ENCODE data around the gene KRT36.

KRT36 gene

DNA sequence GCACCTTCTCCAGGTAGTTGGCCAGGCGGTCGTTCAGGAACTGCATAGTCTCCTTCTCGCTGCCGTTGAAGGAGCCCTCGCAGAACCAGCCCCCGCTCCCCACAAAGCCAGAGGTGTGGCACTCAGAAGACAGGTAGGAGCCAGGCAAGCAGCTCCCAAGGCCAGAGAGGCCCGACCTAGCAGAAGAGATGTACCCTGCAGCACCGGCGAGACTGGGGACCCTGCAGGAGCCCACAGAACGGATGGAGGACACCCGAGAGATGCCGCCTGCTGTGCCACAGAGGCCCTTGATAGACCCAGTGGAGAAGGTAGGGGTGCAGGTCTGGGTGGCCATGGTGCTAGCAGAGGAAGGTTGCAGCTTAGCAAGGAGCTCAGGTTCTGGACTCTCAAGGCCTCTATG is at the start of gene KRT36:
Gene KRT36, minus strand, starts transcription at position 380 of the 400 bp plus-strand sequence. Its CDS starts 46 bp downstream, at position 334.
- no peak for DNase-seq

DNA sequence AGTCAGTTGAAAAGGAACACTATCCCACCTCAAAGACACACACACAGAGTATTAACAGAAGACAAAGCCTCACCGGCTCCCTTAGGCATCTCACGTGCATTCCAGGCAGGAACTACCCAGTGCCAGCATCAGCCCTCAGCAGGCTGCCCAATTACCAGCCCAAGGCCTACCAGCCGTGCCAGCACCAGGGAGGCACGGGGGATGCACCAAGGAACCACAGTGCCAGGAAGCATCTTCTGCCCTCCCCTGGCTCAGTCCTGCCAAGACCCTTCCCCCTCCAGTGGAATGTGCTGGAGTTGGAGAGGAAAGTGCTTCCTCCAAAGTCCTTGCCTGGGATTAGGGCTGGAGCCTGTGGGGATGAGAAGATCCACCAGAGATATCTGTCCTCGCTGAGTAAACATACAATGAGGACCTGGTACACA is 49.4 kb upstream of the KRT36 start:
- no peak for DNase-seq

DNA sequence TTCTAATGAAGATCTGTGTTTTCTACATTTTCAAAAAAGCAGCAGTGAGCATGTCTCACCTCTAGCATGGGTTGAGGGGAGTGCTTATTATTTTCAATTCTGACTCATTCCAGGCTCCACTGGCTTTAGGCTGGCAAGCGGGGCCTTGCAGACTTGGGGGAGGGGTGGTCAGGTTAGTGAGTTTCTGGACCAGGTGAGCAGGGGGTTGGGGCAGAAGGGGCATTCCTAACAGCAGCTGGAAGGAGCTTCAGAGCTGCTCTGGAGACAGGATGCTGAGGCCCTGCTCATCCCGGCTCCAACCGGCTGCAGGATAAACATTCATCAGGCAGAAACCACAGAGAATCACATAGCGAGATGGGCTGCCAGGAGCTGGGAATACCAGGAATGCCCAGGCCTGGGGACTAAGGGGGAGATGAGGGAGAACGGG is 48.9 kb upstream of the KRT36 start:
- peak; percentile 70 for DNase-seq

DNA sequence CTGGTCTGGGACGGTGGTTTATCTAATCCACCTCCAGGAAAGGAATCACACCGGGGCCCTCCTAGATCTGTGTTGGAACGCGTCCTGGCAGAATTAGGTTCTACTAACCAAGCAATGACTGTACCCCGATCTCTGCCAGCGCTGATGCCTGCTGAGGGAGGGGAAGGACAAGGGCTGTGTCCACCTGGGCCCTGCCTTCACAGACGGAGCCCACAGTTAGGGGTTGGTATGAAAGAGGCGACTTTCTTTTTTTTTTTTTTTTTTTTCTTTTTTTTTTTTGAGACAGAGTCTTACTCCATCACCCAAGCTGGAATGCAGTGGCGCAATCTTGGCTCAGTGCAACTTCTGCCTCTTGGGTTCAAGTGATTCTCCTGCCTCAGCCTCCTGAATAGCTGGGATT is 48.3 kb upstream of the KRT36 start:
- DNase-seq: peak; percentile 41

DNA sequence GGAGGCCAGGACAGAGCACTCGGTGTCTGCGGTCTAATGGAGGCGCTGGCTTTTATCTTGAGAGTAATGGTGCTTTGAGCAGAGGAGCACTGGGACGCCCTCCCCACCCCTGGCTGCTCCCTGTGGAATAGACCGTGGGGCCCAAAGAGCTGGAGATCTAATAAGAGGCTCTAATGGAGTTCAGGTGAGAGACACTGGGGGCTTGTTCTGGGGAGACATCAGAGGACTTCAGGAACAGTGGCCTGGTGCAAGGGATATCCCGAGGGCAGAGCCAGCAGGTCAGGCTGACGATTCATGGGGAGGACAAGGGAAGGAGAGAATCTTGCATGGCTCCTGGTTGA is 47.9 kb upstream of the KRT36 start:
- no peak for DNase-seq

DNA sequence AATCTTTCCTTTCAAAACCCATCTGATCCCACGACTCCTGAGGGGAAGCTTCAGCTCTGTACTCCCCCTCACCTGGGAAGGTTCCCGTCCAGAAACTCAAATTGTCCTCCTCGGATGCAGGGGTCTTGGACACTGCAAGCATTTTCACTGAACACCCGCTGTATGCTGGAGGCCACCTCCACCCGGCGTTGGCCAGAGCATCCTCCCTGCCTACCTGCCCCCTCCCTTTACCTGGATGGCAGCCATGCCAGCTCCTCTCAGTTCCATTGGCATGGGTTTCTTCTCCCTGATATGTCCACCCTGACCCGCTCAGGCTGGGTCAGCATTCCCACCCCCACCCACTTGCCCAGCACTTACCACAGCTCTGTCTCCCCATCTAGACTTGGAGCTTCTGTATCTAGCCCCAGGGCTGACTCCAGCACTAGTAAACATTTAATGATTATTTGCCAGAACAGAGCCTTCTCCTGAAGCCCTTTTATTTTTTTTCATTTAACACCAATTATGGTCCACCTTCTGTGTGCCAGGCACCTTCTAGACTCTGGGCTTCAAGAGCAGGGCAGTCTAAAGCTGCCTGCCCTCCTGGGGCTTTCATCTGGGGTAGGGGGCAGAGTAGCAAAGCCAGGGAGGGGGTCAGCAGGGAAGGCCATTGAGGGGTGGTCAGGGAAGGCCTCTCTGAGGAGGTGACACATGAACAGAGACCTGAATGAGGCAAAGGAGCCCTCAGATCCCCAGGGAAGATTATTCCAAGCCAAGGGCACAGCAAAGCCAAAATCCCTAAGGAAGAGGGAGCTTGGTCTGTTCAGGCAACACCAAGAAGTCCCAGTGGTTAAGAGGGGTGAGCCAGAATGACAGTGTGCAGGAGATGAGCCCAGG is 47.3 kb upstream of the KRT36 start:
- no peak for DNase-seq

DNA sequence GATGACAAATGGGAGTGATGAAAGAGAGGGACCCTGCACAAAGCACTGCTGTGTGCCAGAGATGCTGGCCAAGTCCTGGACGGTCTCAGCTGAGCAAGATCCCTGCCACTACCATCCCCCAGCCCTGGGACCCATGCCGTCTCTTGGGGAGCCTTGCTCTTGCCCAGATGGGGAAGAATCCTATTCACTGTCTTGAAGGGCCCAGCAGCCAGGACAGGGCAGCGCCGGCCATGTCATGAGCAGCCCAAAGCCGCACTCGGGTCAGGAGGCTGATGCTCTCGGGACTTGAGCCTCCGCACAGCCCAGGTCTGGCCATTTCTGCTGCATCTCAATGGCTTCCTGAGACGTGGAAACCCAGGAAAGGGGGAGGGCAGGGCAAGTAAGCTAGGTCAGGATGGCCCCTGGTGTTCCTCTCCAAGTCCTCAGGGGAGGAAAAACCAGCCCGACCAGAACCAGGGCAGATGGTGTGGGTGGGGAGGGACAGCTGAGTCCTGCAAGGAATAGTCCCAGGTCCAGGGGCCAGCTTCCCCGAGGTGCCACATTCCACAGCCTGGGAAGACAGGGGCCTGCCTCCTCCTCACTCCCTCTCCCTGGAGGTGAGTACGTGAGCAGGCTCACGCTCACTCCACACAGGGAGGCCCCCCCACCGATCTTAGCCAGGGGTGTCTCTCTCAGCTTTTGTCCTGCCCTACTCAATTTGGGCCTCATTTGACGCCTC is 46.2 kb upstream of the KRT36 start:
- no peak for DNase-seq

DNA sequence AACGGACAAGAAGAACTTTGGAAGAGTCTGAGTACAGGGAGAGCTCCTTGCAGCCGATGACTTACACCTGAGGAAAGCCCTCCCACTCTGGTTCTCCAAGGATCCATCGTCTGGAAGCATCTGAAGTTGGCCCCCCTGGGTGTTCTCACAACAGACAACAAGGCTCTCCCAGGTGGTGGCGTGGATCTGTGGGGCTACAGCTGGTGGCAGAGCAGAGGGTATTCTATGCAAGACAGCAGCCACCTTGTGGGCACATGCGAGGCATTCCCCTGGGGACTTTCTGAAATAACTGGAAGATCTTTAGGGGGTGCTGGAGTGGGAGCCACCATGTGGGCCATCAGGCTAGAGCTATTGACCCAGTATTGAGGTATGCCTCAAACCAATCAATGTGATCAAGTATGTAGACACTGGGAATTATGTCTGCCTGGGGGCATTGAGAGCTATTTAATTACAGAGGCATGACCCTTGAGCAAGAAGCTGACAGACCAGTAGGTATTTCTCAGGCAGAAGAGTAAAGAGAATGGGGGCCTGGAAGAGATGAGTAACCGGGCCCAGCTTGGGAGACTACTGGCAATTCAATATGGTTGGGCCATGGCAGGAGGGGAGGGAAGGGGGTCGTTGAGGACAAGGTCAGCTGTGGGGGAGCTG is 45.3 kb upstream of the KRT36 start:
- DNase-seq: no peak

DNA sequence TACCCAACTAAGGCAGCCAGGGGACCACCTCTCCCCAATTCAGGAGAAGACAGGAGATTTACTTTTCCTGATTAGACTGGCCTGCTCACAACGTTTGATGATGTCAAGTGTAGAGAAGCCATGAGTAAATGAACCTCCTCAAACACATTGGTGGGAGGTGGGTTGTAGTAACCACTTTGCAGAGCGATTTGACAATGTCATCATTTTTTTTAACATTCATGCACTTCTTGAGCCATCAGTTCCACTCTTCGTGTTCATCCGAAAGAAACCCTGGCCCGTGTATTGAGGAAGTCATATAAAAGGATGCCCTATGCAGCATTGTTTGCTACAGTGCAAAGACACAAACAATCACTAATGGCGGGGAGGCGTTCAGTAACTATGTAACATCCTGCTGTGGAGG is 43.9 kb upstream of the KRT36 start:
- DNase-seq: no peak

DNA sequence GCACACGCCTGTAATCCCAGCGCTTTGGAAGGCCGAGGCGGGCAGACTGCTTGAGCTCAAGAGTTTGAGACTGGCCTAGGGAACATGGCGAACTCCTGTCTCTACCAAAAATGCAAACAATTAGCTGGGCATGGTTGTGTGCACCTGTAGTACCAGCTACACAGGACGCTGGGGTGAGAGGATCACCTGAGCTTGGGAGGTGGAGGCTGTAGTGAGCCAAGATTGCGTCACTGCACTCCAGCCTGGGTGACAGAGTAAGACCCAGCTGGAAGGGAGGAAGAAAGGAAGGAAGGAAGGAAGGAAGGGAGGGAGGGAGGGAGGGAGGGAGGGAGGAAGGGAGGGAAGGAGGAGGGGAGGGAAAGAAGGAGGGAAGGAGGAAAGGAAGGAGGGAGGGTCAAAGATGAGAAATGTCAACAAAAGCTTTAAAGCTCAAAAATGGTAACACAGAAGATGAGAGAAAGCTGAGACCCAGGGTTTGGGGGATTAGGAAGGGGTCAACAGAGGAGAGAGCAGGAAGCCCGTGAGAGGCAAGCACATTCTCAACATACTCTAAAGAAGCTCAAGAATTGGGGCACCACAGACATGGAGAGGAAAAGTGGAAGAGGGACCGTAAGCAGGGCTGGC is 43.3 kb upstream of the KRT36 start:
- DNase-seq: no peak

DNA sequence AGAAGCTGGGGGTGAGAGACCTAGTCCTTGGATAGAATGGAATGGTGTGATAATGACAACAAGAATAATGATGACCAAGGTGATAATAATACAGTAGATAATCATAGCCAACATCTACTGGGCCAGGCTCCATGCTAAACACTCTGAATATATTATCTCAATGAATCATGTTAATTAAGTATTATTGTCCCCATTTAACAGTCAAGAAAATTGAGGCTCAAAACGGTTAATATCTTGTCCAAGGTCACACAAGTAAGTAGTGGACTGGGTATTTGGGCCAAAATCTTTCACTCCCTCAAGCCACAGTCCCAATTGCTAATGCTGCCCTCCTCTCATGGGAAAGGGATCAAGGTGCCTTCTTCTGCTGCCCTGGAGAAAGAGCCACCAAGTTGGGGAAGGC is 42.3 kb upstream of the KRT36 start:
- no peak for DNase-seq

DNA sequence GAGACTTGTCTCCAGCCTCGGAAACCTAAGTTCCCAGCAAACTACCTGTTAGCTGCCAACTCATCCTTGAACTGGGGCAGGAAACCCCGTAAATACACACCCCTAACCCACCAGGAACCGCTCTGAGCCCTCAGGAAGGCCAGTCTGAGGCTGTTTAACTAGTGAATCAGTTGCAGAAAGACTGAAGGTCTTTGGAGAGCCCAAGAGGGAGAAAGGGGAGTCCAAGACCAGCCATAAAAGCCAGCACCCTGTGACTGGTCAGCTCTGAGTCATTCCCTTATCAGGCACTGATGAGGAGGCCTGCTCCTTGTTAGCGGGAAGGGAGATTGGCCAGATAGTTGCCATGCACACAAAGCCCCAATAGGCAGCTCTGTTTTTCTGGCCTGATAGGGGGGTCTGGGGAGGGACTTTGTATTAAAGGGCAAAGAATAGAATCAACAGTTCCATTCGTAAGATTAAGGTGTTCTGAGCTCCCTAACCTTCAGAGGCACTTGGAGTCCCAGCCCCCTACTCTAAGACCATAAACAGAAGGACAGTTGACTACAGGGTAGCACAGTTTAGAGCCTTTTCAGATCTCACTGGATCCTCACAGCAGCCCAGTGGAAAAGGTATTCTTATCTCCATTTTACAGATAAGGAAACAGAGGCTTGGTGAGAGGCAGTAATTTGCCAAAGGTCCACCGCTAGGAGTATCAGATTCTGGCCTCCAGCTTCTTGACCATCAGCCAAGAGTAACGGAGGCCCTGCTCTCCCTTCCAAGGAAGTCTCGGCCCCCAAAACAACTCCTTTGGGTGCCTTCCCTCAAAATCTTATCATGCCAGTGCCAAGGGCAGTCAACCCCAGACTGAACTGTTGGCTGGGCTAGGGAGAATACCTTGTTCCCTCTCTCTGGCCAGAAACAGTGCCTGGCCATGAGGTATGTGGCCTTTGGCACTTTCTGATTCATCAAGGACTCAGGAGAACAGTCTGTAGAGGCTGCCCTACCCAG is 40.6 kb upstream of the KRT36 start:
- DNase-seq: peak; percentile 97

DNA sequence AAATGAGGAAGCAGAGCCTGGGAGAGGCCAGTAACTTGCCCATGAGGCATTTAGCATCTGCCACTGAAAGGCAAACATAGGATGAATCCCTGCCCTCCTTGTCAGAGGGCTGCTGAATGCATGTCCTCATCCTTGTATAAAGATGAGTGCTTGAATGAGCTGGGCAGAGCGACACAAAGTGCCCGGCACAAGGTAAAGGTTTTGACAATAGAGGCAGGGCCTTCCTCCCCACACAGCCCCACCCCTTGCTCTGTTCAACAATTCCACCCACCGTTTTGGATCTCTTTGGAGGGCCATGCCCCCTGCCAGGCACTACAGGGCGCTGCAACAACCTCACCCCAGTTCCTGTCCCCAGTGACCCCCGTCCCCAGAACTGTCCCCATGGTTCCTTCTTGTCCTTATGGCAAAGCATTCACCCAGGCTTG is 39.8 kb upstream of the KRT36 start:
- no peak for DNase-seq

DNA sequence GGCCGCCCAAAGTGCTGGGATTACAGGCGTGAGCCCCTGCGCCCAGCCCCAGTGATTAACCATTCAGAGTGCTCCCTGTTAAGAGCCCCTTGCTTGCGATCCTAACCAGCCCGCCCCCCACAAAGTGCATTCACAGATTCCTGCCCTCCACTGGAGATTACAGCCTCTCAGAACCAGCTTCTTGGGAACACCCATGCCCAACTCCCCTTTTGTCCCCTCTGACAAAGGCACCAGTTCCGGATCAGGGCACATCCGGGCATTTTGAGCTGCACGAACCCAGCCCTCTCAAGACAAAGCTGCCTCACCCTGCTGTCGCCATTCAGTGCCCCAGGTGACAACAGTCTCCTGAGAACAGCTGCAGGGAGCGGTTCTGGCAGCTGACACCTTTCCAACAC is 39.2 kb upstream of the KRT36 start:
- DNase-seq: no peak

DNA sequence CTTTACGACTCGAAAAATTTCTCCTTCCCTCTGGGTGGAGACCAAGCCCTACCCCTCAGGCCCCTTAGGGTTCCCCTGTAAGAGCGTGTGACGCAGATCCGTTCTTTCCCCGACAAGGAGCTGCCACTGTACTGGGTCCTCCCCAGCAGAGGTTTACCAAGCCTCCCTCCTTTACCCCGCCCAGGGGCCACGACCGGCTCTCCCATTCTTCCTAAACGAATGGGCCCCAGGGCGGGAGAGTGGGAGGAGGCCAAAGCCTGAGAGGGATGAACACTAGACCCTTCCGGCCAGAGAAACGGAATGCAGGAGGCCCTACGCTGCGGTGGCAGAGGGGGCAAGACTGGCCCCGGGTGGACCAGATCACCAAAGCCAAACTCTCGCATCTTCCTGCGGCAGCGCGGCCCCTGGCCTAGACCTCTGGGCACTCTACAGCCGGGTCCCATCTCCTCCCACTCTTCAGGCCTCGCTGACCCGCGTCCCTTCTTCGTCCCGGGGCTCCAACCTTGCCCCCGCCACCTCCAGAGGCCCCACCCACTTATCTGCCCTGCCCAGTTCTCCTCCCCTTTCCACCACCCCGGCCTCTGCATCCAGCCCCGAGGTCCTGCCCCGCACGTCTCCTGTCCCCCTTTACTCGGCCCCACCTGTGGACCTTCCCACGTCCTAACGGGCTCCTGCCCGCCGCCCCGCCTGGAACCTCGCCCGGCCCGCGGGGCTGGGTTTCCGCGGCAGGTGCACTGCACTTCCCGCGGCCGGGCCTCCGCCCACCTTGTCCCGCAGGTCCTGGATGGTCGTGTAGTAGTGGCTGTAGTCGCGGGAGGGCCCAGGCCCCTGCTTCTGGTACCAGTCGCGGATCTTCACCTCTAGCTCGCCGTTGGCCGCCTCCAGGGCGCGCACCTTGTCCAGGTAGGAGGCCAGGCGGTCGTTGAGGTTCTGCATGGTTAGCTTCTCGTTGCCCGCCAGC is 37.6 kb upstream of the KRT36 start:
- peak; percentile 33 for DNase-seq

DNA sequence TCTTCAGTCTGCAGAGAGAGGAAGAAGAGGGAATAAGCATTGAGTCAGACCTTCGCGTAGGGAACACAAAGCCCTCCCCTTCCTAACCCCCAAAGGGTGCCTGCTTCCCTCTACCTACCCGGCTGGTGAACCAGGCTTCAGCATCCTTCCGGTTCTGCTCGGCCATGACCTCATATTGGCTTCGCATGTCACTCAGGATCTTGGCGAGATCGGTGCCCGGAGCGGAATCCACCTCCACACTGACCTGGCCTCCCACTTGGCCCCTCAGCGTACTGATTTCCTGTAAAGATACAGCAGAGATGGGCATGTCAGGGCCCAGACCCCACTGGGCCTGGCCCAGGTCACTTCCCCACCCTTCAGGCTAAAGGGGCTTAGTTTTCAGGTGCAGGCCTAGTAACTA is 34.6 kb upstream of the KRT36 start:
- DNase-seq: no peak

DNA sequence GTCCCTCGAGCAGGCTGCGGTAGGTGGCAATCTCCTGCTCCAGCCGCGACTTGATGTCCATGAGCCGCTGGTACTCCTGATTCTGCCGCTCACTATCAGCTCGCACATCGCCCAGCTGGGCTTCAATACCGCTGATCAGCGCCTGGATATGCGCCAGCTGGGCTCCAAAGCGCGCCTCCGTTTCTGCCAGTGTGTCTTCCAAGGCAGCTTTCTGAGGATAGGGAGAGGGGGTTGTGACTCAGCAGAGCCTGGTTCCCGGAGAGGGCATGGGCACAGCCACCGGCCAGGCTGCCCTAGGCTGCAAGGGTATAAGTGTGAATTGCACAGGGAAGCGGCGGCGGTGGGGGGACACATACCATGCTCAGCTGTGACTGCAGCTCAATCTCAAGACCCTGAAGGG is 34.1 kb upstream of the KRT36 start:
- DNase-seq: no peak

DNA sequence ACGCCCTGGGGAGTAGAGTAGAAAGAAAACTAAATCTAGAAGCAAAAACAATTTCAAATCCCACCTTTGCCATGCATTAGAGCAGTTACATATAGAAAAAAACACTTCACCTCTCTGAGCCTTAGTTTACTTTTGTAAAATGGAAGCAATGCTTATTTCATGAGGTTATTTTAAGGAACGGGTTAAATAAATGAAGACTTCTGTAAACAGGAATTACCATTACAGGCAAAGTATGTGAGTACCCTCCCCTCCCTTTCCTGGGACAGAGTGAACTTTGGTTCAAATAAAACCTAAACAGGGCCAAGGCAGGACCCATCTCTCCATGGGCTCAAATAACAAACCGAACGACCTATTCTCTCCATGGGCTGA is 33.5 kb upstream of the KRT36 start:
- no peak for DNase-seq

DNA sequence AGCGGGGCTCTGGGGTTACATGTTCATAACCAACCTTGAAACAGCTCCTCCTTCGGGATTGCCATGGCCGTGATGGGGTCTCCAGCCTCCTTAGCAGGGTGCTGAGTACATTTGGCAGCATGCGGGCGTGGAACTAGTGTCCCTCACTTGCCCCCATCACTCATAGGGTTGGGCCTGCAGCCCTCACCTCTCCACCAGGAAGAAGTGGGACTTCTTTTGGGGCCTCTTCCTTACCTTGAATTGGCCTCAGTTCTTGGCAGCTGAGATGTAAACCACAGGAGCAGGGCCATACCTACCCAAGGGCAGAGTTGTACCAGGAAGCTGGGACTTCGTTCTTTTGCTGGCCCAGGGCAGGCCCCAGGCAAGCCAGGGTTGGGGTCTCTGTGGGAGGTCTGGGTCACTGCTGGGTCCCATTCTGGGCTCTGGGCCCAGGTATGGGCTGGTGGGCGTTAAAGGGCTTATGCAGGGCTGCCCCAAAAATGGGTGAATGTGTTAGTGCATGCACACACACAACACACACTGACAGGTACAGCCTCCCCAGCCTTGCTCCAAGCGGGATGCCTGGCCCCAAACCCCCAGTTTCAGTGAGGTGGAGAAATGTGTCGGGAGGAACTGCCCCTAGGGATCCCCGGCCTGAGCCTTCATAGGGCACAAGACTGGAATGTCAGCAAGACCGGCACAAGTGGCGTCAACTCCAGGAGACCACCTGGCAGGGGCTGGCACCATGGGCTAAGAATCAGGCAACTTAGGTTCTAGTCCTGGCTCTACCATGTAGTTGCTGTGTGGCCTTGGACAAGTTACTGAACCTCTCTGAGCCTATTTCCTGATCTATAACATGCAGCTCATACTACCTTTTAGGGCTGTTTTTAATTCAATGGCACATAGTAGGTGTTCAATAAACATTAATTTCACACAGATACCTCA is 32.9 kb upstream of the KRT36 start:
- no peak for DNase-seq

All from EL (cell line).